HG02938 (cell line): ENCODE results near the gene PLPP6.
"Not testable (repeated sequence)": the region's sequence is repeated elsewhere in the genome, so short reads cannot be mapped to it uniquely, and the experiment has no call there.

ENCODE experiments used
- ATAC-seq: cut with Tn5 transposase; IDR thresholded peaks from one replicate; pipeline ENCODE4 v1.9.1; 2021; ENCODE audit warnings: mild to moderate bottlenecking, moderate library complexity; ENCODE audit not compliant: unreplicated experiment

Gene PLPP6

DNA sequence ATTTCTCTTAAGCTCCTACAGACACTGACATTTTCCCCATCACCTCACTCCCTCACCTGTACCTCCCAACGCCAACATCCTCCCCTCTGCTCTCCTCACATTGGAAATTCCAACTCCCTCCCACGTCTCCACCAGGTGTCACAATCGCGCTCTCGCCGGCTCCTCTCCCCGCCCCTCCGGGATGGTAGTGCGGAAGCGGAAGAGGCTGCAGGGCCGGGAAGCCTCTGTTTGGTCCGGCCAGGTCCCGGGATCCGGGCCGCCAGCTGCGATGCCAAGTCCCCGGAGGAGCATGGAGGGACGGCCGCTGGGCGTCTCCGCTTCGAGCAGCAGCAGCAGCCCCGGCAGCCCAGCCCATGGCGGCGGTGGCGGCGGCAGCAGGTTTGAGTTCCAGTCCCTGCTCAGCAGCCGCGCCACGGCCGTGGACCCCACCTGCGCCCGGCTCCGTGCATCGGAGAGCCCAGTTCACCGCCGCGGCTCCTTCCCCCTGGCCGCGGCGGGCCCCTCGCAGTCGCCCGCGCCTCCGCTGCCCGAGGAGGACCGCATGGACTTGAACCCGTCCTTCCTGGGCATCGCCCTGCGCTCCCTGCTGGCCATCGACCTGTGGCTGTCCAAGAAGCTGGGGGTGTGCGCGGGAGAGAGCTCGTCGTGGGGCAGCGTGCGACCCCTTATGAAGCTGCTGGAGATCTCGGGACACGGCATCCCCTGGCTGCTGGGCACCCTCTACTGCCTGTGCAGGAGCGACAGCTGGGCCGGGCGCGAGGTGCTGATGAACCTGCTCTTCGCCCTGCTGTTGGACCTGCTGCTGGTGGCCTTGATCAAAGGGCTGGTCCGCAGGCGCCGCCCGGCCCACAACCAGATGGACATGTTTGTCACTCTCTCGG is at the start of gene PLPP6:
PLPP6 (plus strand) TSS at position 187 of the 881 bp plus-strand sequence; CDS start at position 269, 82 bp downstream.
- peak; percentile 77 for ATAC-seq

DNA sequence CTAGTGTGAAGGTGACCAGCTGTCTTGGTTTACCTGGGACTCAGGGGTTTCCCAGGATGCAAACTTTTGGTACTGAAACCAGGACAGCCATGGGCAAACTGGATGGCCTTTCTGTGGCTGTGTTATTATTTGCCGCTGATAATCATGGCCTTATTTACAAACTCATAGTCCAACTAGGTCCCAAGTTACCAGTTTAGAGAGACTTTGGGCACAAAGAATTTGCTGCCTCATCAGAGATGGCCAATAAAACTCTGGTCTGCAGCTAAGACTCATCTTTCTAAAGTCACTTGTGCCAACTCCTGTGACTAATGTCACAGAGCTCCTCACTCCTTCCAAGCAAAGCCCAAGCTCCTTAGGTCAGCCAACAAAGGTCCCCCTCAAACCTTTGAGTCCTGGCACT is 47.5 kb upstream of the PLPP6 start:
- ATAC-seq, result no peak

DNA sequence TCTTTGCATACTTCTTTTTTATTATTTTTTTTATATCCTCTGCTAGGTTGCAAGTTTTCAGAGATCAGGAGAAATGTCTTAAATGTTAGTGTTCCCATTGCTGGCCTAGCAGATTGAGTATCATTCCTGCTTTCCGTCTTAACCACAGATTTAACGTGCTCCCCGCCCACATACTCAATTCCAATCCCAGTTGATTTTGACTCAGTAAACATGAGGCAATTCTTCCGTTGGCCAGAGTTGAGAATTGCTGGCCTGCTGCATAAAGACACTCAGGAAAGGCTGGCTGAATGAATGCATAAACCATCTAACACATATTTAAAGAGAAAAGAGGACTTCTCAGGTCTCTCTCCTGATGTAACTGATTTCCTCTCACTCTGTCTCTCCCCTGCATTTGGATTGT is 46.8 kb upstream of the PLPP6 start:
- ATAC-seq, result no peak

DNA sequence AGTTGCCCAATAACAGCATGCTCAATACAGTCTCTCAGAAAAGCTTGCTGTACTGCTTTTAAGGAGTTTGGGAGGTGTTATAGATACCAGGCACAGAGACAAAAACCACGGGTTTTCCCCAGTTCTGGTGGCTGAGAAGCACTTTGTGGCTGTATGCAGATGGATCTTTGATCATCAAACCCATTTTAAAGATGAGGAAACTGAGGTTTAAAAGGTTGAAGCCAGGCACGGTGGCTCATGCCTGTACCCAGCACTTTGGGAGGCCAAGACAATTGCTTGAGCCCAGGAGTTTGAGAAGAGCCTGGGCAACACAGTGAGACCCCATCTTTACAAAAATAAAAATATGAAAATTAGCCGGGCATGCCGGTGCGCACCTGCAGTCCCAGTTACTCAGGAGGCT is 46.3 kb upstream of the PLPP6 start:
- ATAC-seq, result no peak

DNA sequence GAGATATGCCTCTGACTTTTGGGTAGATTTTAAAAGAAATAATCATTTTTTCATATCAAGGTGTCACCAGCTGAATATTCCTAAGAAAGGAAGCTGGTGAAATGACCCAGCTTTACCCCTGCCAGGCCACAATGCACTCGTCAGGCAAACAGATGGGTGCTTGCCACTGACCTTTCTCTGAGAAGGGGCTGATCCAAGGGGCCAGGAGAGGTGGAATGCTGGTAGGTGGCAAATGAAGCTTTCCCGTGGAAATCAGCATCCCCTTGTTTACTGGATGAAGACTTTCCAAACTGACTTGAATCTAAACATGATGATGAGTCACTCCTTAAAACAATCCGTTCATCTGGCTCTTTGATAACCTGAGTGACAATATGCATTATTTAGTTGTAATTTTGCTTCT is 44.3 kb upstream of the PLPP6 start:
- no peak for ATAC-seq

DNA sequence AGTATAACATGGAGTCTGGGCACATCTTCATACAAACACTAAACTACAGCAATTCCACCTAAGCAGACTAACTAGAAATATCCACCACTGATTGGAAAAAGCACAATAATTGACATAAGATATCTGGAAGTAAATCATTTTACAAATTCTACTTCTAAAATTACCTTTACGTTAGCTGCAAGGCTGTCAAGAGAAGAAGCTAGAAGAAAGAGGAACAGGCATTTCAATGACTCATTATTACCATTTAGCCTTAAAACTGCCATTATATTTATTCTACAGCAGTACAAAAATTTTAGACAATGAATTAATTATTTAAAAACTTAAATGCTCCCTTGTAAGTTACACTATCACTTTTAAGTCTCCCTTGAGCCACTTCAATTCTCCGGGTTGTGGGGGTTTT is 43.4 kb upstream of the PLPP6 start:
- ATAC-seq, result no peak

DNA sequence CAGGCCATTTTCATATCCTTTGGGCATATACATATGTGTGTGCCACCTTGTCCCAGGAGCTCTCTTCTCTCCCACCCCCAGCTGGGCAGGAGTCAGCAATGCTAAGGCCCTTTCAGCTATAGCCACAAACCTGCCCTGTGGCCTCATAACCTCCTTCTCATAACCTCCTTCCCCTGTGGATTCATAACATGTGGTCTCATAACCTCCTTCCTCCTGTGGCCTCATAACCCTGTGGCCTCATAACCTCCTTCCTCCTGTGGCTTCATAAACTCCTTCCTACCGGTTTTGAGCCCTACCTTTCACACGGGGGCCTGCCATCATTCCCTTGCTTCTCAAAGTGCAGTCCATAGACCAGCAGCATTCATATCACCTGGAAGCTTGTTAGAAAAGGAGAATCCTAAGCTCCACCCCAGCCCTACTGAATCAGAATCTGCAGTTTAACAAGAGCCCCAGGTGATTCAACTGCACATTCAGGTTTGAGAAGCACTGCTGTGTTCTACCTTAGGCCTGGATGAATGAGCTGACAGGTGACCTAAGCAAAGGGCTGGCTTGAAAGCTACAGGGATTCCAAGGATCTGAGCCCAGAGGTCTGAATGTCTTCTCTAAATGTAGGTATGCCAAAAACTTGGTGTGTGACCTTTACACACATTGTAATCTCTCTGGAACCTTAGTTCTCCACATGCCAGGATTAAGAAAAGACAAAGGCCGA is 41.9 kb upstream of the PLPP6 start:
- ATAC-seq, result no peak

DNA sequence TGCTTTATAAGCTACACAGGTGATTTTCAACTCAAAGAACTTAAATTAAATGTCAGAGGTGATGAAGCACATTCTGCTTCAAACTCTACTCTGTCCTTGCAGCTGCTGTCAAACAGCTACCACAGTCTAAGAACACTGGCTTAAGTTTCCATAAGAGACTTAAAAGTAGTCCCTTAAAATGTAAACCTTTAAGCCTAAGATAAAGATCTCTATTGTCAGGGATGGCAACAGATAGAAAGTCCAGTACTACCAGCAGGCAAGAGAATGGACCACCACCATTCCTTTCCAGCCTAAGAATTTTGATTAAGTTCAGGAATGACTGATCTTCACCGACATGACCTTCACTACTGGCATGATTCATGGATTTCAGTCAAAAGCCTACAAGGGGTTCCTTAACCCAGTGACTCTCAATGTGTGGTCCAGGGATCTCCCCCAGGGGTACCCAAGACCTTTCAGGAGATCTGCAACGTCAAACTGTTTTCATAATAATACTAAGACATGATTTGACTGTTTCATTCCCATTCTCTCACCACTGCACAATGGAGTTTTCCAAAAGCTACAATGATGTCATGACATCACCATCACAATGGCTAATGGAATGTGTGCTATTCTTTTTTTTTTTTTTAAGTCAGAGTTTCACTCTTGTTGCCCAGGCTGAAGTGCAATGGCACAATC is 41.1 kb upstream of the PLPP6 start:
- no peak for ATAC-seq

DNA sequence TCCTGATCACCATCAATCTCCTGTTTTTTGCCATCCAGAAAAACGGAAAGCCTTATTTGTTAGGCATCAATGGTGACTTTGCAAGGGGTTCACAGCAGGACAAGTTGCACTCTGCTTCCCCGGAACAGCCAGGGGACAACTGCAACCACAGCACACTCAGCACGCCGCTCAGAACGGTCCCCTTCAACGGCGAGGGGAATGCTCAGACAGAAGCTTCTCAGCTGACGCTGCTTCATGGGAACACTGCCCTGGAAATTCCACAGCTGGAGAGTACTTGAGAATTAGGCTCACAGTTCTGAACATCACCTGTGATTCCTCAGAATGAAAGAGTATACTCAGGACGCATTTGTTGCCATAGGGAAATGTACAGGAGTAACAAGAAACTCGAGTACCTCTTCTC is 40.1 kb upstream of the PLPP6 start:
- ATAC-seq, result no peak

DNA sequence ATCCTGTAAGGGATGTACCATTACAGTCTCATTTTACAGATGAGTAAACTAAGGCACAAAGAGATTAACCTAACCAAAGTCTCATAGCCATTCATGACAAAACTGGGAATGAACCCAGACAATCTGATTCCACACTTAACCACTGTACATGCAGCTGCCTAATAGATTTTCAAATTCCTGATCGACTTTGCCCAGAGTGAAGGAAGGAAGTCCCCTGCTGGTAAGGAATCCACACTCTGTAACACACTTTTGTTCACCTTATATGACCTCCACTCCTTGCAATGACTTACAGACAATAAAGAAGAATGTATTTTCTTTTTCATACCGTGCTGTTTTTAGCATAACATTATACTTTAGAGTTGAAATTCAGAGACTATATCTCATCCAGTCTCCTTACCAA is 31.3 kb upstream of the PLPP6 start:
- no peak for ATAC-seq

DNA sequence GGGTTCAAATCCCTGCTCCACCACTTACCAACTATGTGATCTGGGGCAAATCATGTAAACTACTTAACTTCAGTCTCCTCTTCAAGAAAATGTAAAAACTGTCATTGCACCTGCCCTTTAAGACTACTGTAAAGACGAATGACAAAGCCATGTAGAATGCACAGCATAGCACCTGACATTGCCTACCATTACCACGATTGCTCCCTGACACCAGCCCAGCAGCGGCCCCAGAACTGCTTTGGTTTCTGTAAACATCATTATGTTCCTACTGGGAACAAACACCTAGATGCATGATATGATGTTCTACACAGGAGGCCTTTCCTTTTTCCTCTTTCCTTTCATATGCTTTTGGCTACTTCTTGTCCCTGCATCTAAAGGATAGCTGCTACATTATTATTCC is 23.1 kb upstream of the PLPP6 start:
- no peak for ATAC-seq

DNA sequence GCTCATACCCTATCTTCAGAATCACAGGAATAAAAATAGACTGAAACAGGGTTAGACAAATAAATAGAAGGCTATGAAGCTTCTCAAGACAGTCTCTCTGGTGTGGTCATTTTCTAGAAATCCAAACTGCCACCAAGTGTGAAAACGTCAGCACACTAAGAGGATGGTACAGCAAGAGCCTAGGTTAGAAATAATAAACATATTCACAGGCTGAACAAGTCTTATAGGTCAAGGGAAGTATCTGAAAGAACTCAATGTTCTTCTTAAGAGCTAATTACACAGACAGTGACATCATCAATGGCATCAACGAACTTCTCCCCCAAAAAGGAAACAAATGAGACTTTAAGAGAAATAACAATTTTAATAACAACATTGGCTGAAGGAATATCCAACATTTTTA is 22.7 kb upstream of the PLPP6 start:
- no peak for ATAC-seq

DNA sequence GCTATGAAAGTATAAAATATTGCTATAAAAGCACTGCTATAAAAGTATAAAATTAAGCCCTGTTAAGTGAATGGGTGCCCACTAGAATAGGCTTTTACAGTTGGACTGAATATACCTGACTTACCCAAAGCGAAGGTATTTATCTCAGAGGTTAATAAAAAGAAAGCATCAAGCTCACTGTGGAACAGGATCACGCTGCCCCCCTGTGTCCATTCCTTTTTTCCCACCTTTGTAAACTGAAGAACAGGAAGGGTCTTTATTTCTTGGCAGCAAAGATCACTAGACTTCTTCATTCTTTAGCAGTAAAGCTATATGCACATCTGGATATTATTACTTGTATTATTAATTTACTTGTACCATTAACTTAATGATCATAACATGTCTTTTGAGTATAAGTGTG is 22.1 kb upstream of the PLPP6 start:
- no peak for ATAC-seq

DNA sequence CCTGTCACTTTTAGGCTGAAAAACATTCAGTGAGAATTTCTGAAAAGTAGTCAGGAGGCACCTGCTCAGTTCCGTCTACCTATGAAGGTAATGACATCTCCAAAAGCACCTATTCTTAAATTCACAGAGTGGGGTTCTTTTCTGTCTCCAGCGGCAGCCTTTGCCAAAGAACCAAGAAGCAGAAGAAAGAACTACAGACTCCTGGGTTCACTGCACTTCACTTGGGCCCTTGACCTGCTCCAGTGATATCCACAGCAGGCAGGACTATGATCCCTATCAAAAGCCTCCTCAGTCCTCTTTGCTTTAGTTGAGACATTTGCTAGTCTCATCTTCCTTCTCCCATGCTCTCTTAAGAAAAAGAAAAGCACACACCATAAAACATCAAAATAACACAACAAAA is 19.7 kb upstream of the PLPP6 start:
- ATAC-seq, result no peak

DNA sequence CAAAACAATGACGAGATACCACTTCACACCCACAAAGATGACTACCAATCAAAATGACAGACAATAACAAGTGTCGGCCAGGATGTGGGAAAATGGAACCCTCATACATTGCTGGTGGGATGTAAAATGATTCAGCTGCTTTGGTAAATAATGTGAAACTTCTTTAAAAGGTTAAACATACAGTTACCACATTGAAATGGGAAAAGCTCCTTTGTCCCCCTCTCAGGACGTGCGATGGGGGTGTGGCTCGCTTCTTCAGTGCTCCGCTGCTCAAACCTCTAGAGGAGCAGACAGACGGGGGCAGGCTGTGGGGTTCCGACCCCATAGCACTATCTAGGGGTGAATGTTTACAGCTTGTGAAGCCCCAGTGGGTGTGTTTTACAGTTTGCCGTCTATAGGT is 8.0 kb upstream of the PLPP6 start:
- no peak for ATAC-seq

DNA sequence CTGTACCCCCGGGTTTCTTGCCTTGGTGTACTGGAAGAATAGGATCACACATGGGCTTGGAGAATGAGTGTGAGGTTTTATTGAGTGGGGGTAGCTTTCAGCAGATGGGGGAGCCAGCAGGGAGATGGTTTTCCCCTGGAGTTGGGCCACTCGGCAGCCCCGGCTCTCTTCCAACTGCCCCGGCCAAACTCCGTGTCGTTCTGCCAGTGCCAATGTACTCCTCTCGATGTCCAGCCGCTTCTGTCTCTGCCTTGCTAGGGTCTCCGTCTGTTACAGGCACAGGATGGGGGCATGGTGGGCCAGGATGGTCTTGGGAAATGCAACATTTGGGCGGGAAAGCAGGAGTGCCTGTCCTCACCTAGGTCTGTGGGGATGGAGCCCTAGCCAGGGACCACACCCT is 7.6 kb upstream of the PLPP6 start:
- ATAC-seq, result no peak

DNA sequence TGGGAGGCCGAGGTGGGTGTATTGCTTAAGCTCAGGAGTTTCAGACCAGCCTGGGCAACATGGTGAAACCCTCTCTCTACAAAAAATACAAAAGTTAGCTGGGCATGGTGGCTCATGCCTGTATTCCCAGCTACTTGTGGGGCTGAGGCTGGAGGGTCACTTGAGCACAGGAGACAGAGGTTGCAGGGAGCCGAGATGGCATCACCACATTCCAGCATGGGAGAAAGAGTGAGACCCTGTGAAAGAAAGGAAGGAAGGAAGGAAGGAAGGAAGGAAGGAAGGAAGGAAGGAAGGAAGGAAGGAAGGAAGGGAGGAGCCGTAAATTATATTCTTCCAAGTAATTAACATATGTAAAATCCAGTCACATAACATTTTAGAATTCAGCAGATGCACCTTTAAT is 5.9 kb upstream of the PLPP6 start:
- not testable (repeated sequence) for ATAC-seq

DNA sequence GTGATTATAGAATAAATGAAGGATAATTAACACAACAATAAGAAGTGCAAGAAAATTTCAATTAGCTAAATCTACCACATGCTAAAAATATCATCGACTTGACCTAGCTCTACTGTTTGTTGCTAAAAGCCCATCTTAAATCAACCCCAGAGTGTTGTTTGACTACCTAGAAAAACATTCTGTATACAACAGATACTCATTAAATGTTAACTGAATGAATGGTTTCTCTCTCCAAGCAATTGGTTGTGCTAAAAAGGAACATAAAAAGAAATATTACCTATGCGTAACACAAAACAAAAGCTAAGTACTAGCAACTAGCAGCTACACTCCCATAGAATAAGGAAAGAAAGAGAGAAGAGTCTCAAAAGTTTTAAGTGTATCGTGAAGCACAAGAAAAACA is 5.5 kb upstream of the PLPP6 start:
- ATAC-seq, result no peak

DNA sequence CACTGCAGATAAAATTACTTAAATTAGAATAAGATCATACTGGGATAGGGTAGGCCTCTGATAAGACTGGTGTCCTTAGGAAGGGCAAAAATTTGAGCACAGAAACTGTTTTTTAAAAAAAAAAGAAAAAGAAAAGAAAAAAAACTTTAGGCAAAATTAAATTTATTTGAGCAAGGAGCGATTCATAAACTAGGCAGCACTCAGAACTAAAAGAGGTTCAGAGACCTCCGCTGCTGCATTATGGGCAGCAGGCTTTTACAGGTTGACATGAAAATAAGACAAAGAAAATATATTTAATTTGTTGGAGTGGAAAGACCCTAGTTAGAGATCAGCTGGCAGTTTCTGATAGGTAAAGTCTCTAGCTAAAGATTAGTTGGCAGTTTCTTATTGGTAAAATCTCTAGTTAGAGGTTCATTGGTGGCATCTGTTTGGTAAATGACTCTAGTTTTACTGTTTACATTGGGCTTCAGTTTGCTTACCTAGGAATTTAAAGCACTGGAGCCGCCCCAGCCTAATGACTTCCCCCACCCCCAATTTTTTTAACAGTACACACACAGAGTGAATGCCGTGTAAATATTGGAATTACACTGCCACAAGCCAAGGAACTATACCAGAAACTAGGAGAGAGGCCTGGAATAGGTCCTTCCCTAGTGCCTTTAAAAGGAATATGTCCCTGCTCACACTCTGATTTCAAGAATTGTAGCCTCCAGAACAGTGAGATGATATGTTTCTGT is 4.5 kb upstream of the PLPP6 start:
- ATAC-seq, result no peak

DNA sequence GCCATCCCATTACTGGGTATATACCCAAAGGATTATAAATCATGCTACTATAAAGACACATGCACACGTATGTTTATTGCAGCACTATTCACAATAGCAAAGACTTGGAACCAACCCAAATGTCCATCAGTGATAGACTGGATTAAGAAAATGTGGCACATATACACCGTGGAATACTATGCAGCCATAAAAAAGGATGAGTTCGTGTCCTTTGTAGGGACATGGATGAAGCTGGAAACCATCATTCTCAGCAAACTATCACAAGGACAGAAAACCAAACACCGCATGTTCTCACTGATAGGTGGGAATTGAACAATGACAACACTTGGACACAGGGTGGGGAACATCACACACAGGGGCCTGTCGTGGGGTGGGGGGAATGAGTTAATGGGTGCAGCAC is 1.4 kb upstream of the PLPP6 start:
- ATAC-seq, result not testable (repeated sequence)

DNA sequence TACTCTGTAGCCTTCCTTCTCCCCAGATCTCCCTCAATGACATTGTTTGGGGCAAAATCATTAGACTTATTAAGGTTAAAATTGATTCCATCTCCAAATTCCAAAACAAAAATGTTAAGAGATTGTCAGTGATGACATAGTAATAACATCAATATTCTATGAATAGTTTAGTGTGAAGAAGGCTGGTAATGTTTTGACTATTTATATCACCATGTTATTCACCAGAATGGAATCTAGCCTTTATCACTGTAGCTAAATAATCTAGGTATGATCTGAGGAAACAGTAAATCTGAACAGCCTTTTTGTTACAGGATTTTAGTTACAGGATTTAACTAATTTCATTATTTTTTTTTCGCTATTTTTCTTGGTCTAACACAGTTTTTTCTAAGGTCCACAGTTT is 929 bp upstream of the PLPP6 start:
- ATAC-seq, result no peak
